AG09319 (cell line): ENCODE data around the gene IQSEC2.
A peak's percentile ranks its signal among the peaks of the same experiment; 100 is the strongest.

Source experiments
- DNase-seq: peaks from one replicate; pipeline ENCODE4 v3.0.0-alpha.2; 2010; ENCODE audit warnings: low read depth; ENCODE audit errors: extremely low read depth
- TF ChIP-seq, protein P1 (sequence below): IDR thresholded peaks from 2 replicates; pipeline ENCODE4 v1.5.1; 2011; ENCODE audit warnings: low read depth, mild to moderate bottlenecking, inconsistent platforms, low read length, moderate library complexity

The IQSEC2 gene

DNA sequence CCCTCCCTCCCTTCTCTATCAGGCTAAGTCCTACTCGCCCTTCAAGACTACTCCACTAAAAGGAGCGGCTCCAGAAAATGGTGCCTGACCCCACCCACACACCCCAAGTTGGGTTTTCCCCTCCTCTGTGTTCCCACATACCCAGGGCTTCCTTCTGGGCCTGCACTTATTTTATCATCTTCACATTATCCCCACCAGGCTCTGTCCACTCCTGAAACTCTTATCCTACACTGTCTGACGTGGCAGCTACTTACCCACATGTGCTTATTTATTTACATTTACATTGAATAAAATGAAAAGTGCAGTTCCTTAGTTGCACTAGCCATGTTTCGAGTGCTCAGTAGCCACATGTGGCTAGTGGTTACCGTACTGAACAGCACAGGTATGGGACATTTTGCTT, 51.3 kb downstream of the IQSEC2 start:
- TF ChIP-seq, protein P1, sequence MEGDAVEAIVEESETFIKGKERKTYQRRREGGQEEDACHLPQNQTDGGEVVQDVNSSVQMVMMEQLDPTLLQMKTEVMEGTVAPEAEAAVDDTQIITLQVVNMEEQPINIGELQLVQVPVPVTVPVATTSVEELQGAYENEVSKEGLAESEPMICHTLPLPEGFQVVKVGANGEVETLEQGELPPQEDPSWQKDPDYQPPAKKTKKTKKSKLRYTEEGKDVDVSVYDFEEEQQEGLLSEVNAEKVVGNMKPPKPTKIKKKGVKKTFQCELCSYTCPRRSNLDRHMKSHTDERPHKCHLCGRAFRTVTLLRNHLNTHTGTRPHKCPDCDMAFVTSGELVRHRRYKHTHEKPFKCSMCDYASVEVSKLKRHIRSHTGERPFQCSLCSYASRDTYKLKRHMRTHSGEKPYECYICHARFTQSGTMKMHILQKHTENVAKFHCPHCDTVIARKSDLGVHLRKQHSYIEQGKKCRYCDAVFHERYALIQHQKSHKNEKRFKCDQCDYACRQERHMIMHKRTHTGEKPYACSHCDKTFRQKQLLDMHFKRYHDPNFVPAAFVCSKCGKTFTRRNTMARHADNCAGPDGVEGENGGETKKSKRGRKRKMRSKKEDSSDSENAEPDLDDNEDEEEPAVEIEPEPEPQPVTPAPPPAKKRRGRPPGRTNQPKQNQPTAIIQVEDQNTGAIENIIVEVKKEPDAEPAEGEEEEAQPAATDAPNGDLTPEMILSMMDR = no peak
- DNase-seq = no peak

- TF ChIP-seq, protein P1 = no peak
- no peak for DNase-seq
These were observed 54.1 kb downstream of the IQSEC2 start for GRCh38 chrX:53227224-53227765.

DNA sequence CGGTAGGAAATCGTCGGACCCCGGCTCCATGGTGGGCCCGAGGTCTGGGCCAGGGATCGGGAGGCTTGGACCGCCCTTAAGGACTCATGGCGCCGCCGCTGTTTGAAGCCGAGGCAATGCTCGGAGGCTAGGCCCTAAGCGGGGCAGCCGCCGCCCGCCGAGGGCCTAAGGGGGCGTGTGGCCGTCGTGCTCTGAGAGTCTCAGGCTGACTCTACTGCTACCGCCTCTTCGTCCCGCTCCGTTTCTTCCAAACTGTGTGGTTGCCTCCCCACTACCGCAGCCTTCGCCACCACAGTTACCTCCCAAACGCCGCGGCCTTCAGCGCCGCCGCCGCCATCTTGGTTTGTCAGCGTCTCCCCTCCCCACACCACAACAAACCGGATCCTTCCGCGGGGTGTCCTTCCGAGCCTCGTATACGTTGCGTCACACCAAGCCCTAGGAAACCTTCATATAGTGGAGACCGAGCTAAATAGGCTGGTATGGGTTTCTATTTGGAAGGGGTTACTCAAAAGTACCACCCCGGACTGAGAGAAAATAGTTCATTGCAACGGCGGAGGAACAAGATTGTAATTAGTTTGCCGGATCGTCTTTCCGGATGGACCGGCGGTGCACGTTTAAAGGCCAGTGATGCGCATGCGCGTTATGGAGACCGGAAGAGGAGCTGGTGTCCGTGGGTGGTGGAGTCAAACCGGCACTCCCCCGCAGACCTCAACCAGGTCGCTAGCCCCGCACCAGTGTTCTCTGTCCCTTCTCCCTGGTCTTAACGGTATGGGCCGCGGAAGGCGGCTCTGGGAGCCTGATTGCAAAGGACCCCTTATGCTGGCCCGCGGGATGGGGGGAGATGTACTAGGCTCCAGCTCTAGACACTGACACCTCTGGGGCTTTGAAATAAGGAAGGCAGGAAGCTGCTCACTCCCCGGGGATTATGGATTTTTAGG, 56.3 kb downstream of the IQSEC2 start, which contains the start of gene KDM5C:
TSS of gene KDM5C (minus strand) at position 348 of the 938 bp plus-strand sequence. CDS start at position 30, 318 bp downstream.
- TF ChIP-seq, protein P1 = no peak
- peak; percentile 89 for DNase-seq

- TF ChIP-seq, protein P1 = no peak
- no peak for DNase-seq
These were observed 57.2 kb downstream of the IQSEC2 start for GRCh38 chrX:53223955-53224859.

- DNase-seq = no peak
- TF ChIP-seq, protein P1 = no peak; the same call in 1 of the 2 replicates
These were observed 58.2 kb downstream of the IQSEC2 start for GRCh38 chrX:53223068-53223693.
